GM12892 (cell line): ENCODE measurements around the gene CCN2.

Experiments
- POLR2A ChIP-seq: IDR thresholded peaks from 2 replicates; pipeline ENCODE4 v1.6.1; 2011; ENCODE audit warnings: low read depth, low read length, control low read depth
- POLR2AphosphoS5 ChIP-seq: IDR thresholded peaks from 2 replicates; pipeline ENCODE4 v1.6.1; 2011; ENCODE audit warnings: low read depth, low read length, control low read depth

- TF ChIP-seq POLR2AphosphoS5, result no peak
- TF ChIP-seq POLR2A, result no peak
Measured at GRCh38 chr6:131946992-131947955, 3.9 kb downstream of the CCN2 start.
